Endothelial cell (in vitro differentiated cells): ENCODE data around the gene DISC1. TPM values are rescaled to one million over a fixed set of nuclear protein-coding genes. Genes with fewer than 3 reads are reported as not detected.

Experiments used
- DNase-seq: peaks from one replicate; pipeline ENCODE4 v3.0.0; 2021; ENCODE audit warnings: low spot score
- H3K27ac Mint-ChIP-seq: one replicate; pipeline ENCODE4 v1.8.0; 2021; ENCODE audit warnings: mixed read lengths, inconsistent platforms; ENCODE audit not compliant: unreplicated experiment
- H3K27me3 Mint-ChIP-seq: one replicate; pipeline ENCODE4 v1.8.0; 2021; ENCODE audit warnings: mild to moderate bottlenecking, moderate library complexity, mixed read lengths, inconsistent platforms; ENCODE audit not compliant: unreplicated experiment
- H3K36me3 Mint-ChIP-seq: one replicate; pipeline ENCODE4 v1.8.0; 2021; ENCODE audit warnings: mild to moderate bottlenecking, low read depth, mixed read lengths, inconsistent platforms; ENCODE audit not compliant: unreplicated experiment
- H3K4me1 Mint-ChIP-seq: one replicate; pipeline ENCODE4 v1.8.0; 2021; ENCODE audit warnings: mild to moderate bottlenecking, mixed read lengths, inconsistent platforms; ENCODE audit not compliant: unreplicated experiment
- H3K4me3 Mint-ChIP-seq: one replicate; pipeline ENCODE4 v1.8.0; 2021; ENCODE audit warnings: mild to moderate bottlenecking, mixed read lengths, inconsistent platforms; ENCODE audit not compliant: unreplicated experiment
- H3K9me3 Mint-ChIP-seq: one replicate; pipeline ENCODE4 v1.8.0; 2021; ENCODE audit warnings: mixed read lengths, inconsistent platforms; ENCODE audit not compliant: unreplicated experiment
- CTCF ChIP-seq: fragments of 200-600 bp; sonication (generic); IDR thresholded peaks from one replicate; pipeline ENCODE4 v1.5.0; 2021; ENCODE audit warnings: antibody characterized with exemption; ENCODE audit not compliant: unreplicated experiment
- total RNA-seq: library from RNA; stranded (reverse); fragmentation: NEBNext Ultra II Directional; extraction: Animal tissue kit (Norgen Biotek cat#: 25700); gene quantifications from one replicate; pipeline ENCODE4 v1.2.1, GENCODE V29; 2021; ENCODE audit not compliant: unreplicated experiment

Gene DISC1
- total RNA-seq, 1 donor from 2014 or later: 82.5 TPM

GRCh38 chr1:232074265-232074664 lies 447.7 kb downstream of the DISC1 start:
- H3K4me3 Mint-ChIP-seq: no peak overlapping the region
- TF ChIP-seq CTCF: no peak
- DNase-seq: no peak
- H3K27me3 Mint-ChIP-seq: no peaks in the 10 kb centered on the region
- H3K4me1 Mint-ChIP-seq: no peaks in the 10 kb centered on the region
- no peaks in the 10 kb centered on the region for H3K9me3 Mint-ChIP-seq
- H3K36me3 Mint-ChIP-seq: peaks cover 5% of the 10 kb centered on the region
- H3K27ac Mint-ChIP-seq: no peak overlapping the region

- H3K36me3 Mint-ChIP-seq: no peaks in the 10 kb centered on the region
- no peaks in the 10 kb centered on the region for H3K27me3 Mint-ChIP-seq
- no peak for TF ChIP-seq CTCF
- no peak overlapping the region for H3K27ac Mint-ChIP-seq
- no peak overlapping the region for H3K4me3 Mint-ChIP-seq
- no peaks in the 10 kb centered on the region for H3K4me1 Mint-ChIP-seq
- no peak for DNase-seq
- peaks cover 5% of the 10 kb centered on the region for H3K9me3 Mint-ChIP-seq
These were observed 451.2 kb downstream of the DISC1 start for GRCh38 chr1:232077809-232078208.

- Mint-ChIP-seq H3K27ac (no peak overlapping the region), H3K9me3 (peaks cover 5% of the 10 kb centered on the region), H3K36me3 (no peaks in the 10 kb centered on the region), H3K4me1 (no peaks in the 10 kb centered on the region), H3K4me3 (no peak overlapping the region), H3K27me3 (no peaks in the 10 kb centered on the region)
- TF ChIP-seq CTCF: no peak
- DNase-seq: peak; percentile 10
These were observed 458.1 kb downstream of the DISC1 start for GRCh38 chr1:232084584-232085223.

GRCh38 chr1:232090816-232091215 lies 464.2 kb downstream of the DISC1 start:
- H3K27me3 Mint-ChIP-seq: no peaks in the 10 kb centered on the region
- H3K27ac Mint-ChIP-seq: no peak overlapping the region
- no peaks in the 10 kb centered on the region for H3K9me3 Mint-ChIP-seq
- no peak for TF ChIP-seq CTCF
- no peaks in the 10 kb centered on the region for H3K36me3 Mint-ChIP-seq
- no peak overlapping the region for H3K4me3 Mint-ChIP-seq
- H3K4me1 Mint-ChIP-seq: no peaks in the 10 kb centered on the region
- DNase-seq: no peak

Other genes starting within 250 kb of the DISC1 start
- gene EGLN1, start 204.5 kb upstream of the DISC1 start, total RNA-seq: 30.8 TPM
- gene TSNAX, start 98.1 kb upstream of the DISC1 start, total RNA-seq: 35.4 TPM